HCT116 (cell line): ENCODE results near the gene SLC41A2. TPM values are rescaled to one million over a fixed set of nuclear protein-coding genes. Genes with fewer than 3 reads are reported as not detected.

Experiments
- ATAC-seq: fragments of 200-7000 bp; cut with Tn5 transposase; 2 replicates; pipeline ENCODE4 v1.9.1; 2020; ENCODE audit warnings: mild to moderate bottlenecking, moderate library complexity
- BruUV-seq: library from RNA; stranded (reverse); fragments of 400-500 nt; replicated peaks from 2 replicates; lab custom pipeline; 2021; lab: Mats Ljungman, UMichigan
- CTCF ChIA-PET: fragments of 300-600 bp; sonication (Branson Sonifier 250); formaldehyde crosslinking; loops from one replicate; lab custom pipeline; 2021; ENCODE audit warnings: antibody characterized with exemption; lab: Charles Lee
- POLR2A ChIA-PET: fragments of 300-600, 350-600 bp; sonication (Branson Sonifier 250); formaldehyde crosslinking; loops from one replicate; lab custom pipeline; 2021; ENCODE audit warnings: antibody characterized with exemption; lab: Charles Lee
- RAD21 ChIA-PET, 2 experiments: fragments of 300-600 bp; sonication (Branson Sonifier 250); formaldehyde crosslinking; loops; one replicate each; lab custom pipeline; 2023; ENCODE audit warnings: low total read pairs in 2 of 2; ENCODE audit not compliant: uncharacterized antibody in 2 of 2, unreplicated experiment in 2 of 2, low non-redundant PET in 1 of 2; lab: Charles Lee
- DNase-seq: peaks from one replicate; pipeline ENCODE4 v3.0.0-alpha.2; 2010; ENCODE audit warnings: low read depth, low spot score
- H2AFZ ChIP-seq: fragments of 200-600 bp; shearing (Covaris generic), sonication (generic); 2 replicates; pipeline ENCODE4 v1.6.1; 2017; ENCODE audit warnings: low read depth, mixed run types, mixed read lengths, antibody characterized with exemption, low read length; ENCODE audit not compliant: poor library complexity, severe bottlenecking
- H3K27ac ChIP-seq: 2 replicates; pipeline ENCODE4 v1.5.1; 2012; ENCODE audit warnings: low read depth, low read length
- H3K27me3 ChIP-seq: fragments of 200-600 bp; sonication (generic); 2 replicates; pipeline ENCODE4 v1.6.1; 2016; ENCODE audit warnings: mixed run types, low read length, mixed read lengths; ENCODE audit not compliant: insufficient read depth
- H3K36me3 ChIP-seq, 2 experiments: fragments of 200-500 bp in 1 of 2; fragments of 200-600 bp in 1 of 2; sonication (Bioruptor generic) in 1 of 2; sonication (generic) in 1 of 2; 2 replicates each; pipeline versions ENCODE4 v1.5.1 to v1.6.1; 2014 to 2016; ENCODE audit warnings: low read length in 2 of 2, inconsistent platforms in 1 of 2, mixed read lengths in 1 of 2, mixed run types in 1 of 2; ENCODE audit not compliant: insufficient read depth in 2 of 2, control insufficient read depth in 1 of 2
- H3K4me1 ChIP-seq, 2 experiments: fragments of 200-600 bp in 1 of 2; sonication (generic) in 1 of 2; 2 replicates each; pipeline versions ENCODE4 v1.5.1 to v1.6.1; 2012 to 2017; ENCODE audit warnings: low read length in 2 of 2, inconsistent platforms in 1 of 2, mild to moderate bottlenecking in 1 of 2, mixed read lengths in 1 of 2, mixed run types in 1 of 2, moderate library complexity in 1 of 2; ENCODE audit not compliant: insufficient read depth in 2 of 2, control insufficient read depth in 1 of 2
- H3K4me2 ChIP-seq: fragments of 200-600 bp; sonication (generic); 2 replicates; pipeline ENCODE4 v1.6.1; 2017; ENCODE audit warnings: mixed run types, low read length, mixed read lengths
- H3K4me3 ChIP-seq, 2 experiments: fragments of 200-600 bp in 1 of 2; sonication (generic) in 1 of 2; replicated peaks in 1 of 2; 2 replicates each; pipeline ENCODE4 v1.5.1; 2011 to 2016; ENCODE audit warnings: low read length in 2 of 2, control low read depth in 1 of 2, low read depth in 1 of 2, mild to moderate bottlenecking in 1 of 2, mixed read lengths in 1 of 2, mixed run types in 1 of 2
- H3K79me2 ChIP-seq: fragments of 200-600 bp; sonication (generic); 2 replicates; pipeline ENCODE4 v1.6.1; 2017; ENCODE audit warnings: mild to moderate bottlenecking, mixed run types, low read length, moderate library complexity, mixed read lengths; ENCODE audit not compliant: insufficient read depth
- H3K9ac ChIP-seq: fragments of 200-600 bp; sonication (generic); 2 replicates; pipeline ENCODE4 v1.6.1; 2016; ENCODE audit warnings: low read length, mixed read lengths
- H3K9me2 ChIP-seq: fragments of 200-600 bp; sonication (generic), shearing (Covaris generic); 2 replicates; pipeline ENCODE4 v1.6.1; 2017; ENCODE audit warnings: mixed run types, mild to moderate bottlenecking, moderate library complexity; ENCODE audit not compliant: insufficient read depth
- H3K9me3 ChIP-seq, 2 experiments: fragments of 200-500 bp in 1 of 2; fragments of 200-600 bp in 1 of 2; sonication (Bioruptor generic) in 1 of 2; sonication (generic) in 1 of 2; 2 replicates each; pipeline ENCODE4 v1.6.1; 2014 to 2017; ENCODE audit warnings: low read length in 2 of 2, mixed read lengths in 2 of 2, inconsistent platforms in 1 of 2, low read depth in 1 of 2, mild to moderate bottlenecking in 1 of 2, mixed run types in 1 of 2, moderate library complexity in 1 of 2; ENCODE audit not compliant: control insufficient read depth in 1 of 2, insufficient read depth in 1 of 2
- H4K20me1 ChIP-seq: fragments of 200-600 bp; sonication (generic), shearing (Covaris generic); 2 replicates; pipeline ENCODE4 v1.6.1; 2017; ENCODE audit warnings: mixed run types, mild to moderate bottlenecking, moderate library complexity; ENCODE audit not compliant: insufficient read depth
- CBX3 ChIP-seq: IDR thresholded peaks from 2 replicates; pipeline ENCODE4 v1.6.1; 2012; ENCODE audit warnings: low read depth
- CEBPB ChIP-seq: IDR thresholded peaks from 2 replicates; pipeline ENCODE4 v1.6.1; 2012; ENCODE audit warnings: low read depth
- EGR1 ChIP-seq: IDR thresholded peaks from 2 replicates; pipeline ENCODE4 v1.6.1; 2012; ENCODE audit warnings: low read depth
- ELF1 ChIP-seq: IDR thresholded peaks from 2 replicates; pipeline ENCODE4 v1.6.1; 2012; ENCODE audit warnings: low read depth, borderline replicate concordance
- EZH2 ChIP-seq: fragments of 200-600 bp; sonication (generic); IDR thresholded peaks from 2 replicates; pipeline ENCODE4 v1.6.1; 2017; ENCODE audit warnings: antibody characterized with exemption, mixed run types
- EZH2phosphoT487 ChIP-seq: fragments of 200-600 bp; IDR thresholded peaks from 2 replicates; pipeline ENCODE4 v1.6.1; 2018; ENCODE audit warnings: antibody characterized with exemption, borderline replicate concordance
- FOSL1 ChIP-seq: IDR thresholded peaks from 2 replicates; pipeline ENCODE4 v1.6.1; 2012; ENCODE audit warnings: low read depth
- POLR2AphosphoS5 ChIP-seq: IDR thresholded peaks from 2 replicates; pipeline ENCODE4 v1.6.1; 2011; ENCODE audit warnings: mild to moderate bottlenecking, low read depth, low read length, moderate library complexity
- RAD21 ChIP-seq: IDR thresholded peaks from 2 replicates; pipeline ENCODE4 v1.6.1; 2012; ENCODE audit warnings: low read depth, mild to moderate bottlenecking
- REST ChIP-seq: IDR thresholded peaks from 2 replicates; pipeline ENCODE4 v1.6.1; 2012; ENCODE audit warnings: low read depth
- SP1 ChIP-seq: IDR thresholded peaks from 2 replicates; pipeline ENCODE4 v1.6.1; 2012; ENCODE audit warnings: low read depth
- YY1 ChIP-seq: IDR thresholded peaks from 2 replicates; pipeline ENCODE4 v1.6.1; 2011; ENCODE audit warnings: low read length, low read depth, moderate library complexity, mild to moderate bottlenecking; ENCODE audit not compliant: insufficient replicate concordance; ENCODE audit errors: extremely low read depth
- ZBTB33 ChIP-seq: IDR thresholded peaks from 2 replicates; pipeline ENCODE4 v1.6.1; 2011; ENCODE audit warnings: mild to moderate bottlenecking, low read length, moderate library complexity; ENCODE audit not compliant: insufficient replicate concordance; ENCODE audit errors: extremely low read depth
- ZFX ChIP-seq: fragments of 450-650 bp; IDR thresholded peaks from 2 replicates; pipeline ENCODE4 v1.6.1; 2017
- ZNF274 ChIP-seq: fragments of 200-500 bp; sonication (Bioruptor generic); IDR thresholded peaks from 2 replicates; pipeline ENCODE4 v1.6.1; 2014; ENCODE audit warnings: mild to moderate bottlenecking, low read depth, low read length, inconsistent platforms
- intact Hi-C: fragments of 100-400 bp; cut with micrococcal nuclease; formaldehyde crosslinking; loops from 2 replicates; pipeline ENCODE4 v1.10.0; 2022
- total RNA-seq: library from RNA; stranded (reverse); gene quantifications from one replicate; pipeline ENCODE4 v1.2.1, GENCODE V29; 2021; ENCODE audit not compliant: unreplicated experiment

The SLC41A2 gene
- total RNA-seq, 1 experiment from 2014 or later = 12.5 TPM

- CTCF ChIA-PET = no interaction called here
- H4K20me1 ChIP-seq = no peaks in the 10 kb centered on the region
- no peaks in the 10 kb centered on the region for H3K79me2 ChIP-seq
- no peak overlapping the region for H3K4me2 ChIP-seq
- H3K27me3 ChIP-seq = no peaks in the 10 kb centered on the region
- no peak for ATAC-seq
- no peaks in the 10 kb centered on the region for H3K9me2 ChIP-seq
- no peaks in the 10 kb centered on the region for H3K9me3 ChIP-seq
- no peak overlapping the region for H3K4me3 ChIP-seq
- RAD21 ChIA-PET = no interaction called here
- no peaks in the 10 kb centered on the region for H3K36me3 ChIP-seq
- H3K9ac ChIP-seq = no peak overlapping the region
- peak overlapping the region; percentile 82 for H2AFZ ChIP-seq
- H3K4me1 ChIP-seq = peaks cover 0 to 14% of the 10 kb centered on the region in 2 experiments; a peak in 2 of 4 replicates
- no TSS peak for BruUV-seq
- no peak overlapping the region for H3K27ac ChIP-seq
- DNase-seq = no peak
- POLR2A ChIA-PET = no interaction called here
- 0 out of 2 replicates have a peak, but pooled peaks have one; percentile 30 for TF ChIP-seq CEBPB
- TF ChIP-seq ZNF274 = no peak
- intact Hi-C loops = no loop called here
Measured at GRCh38 chr12:104974626-104975290, 16.7 kb upstream of the SLC41A2 start.

- H2AFZ ChIP-seq = peak overlapping the region; percentile 37
- POLR2A ChIA-PET = no interaction called here
- H3K9me2 ChIP-seq = no peaks in the 10 kb centered on the region
- peak; percentile 76 for TF ChIP-seq EGR1
- no peak for TF ChIP-seq POLR2AphosphoS5
- no peak for TF ChIP-seq CBX3
- no peak for TF ChIP-seq YY1
- TF ChIP-seq REST = no peak
- no peak for TF ChIP-seq EZH2phosphoT487
- no peak for TF ChIP-seq EZH2
- TF ChIP-seq FOSL1 = peak; percentile 30; the same call in 1 of the 2 replicates
- no peak for TF ChIP-seq SP1
- no peak for TF ChIP-seq ELF1
- TF ChIP-seq ZBTB33 = no peak
- no peak for TF ChIP-seq ZFX
- no peak for TF ChIP-seq RAD21
- no peak for TF ChIP-seq ZNF274
Measured at GRCh38 chr12:104973250-104973649, 15.2 kb upstream of the SLC41A2 start.

More at GRCh38 chr12:104973250-104973649, 15.2 kb upstream of the SLC41A2 start:
- ATAC-seq (0 out of 2 replicates have a peak, but pooled peaks have one; percentile 40), DNase-seq (no peak)
- no peaks in the 10 kb centered on the region for H3K36me3 ChIP-seq
- peaks cover 0 to 14% of the 10 kb centered on the region in 2 experiments; a peak in 3 of 4 replicates for H3K4me1 ChIP-seq
- CTCF ChIA-PET = interaction anchor here (0.6 kb wide), 1 partner anchor 14 kb away, joined by 3 read pairs; no protein-coding TSS in a partner anchor
- H3K79me2 ChIP-seq = no peaks in the 10 kb centered on the region
- peak overlapping the region; percentile 7; the same call in 1 of the 2 replicates for H3K4me2 ChIP-seq
- H3K27ac ChIP-seq = no peak overlapping the region
- H4K20me1 ChIP-seq = no peaks in the 10 kb centered on the region
- RAD21 ChIA-PET = no interaction called here
- H3K9me3 ChIP-seq = no peaks in the 10 kb centered on the region
- intact Hi-C loops = no loop called here
- H3K27me3 ChIP-seq = no peaks in the 10 kb centered on the region
- no peak overlapping the region for H3K4me3 ChIP-seq
- no peak overlapping the region for H3K9ac ChIP-seq
- no TSS peak for BruUV-seq
